CD4-positive, alpha-beta T cell treated with Interferon alpha-2 for 1 hour (primary cell): ENCODE data around the gene AFM.
"Not testable (repeated sequence)": the region's sequence is repeated elsewhere in the genome, so short reads cannot be mapped to it uniquely, and the experiment has no call there.

Experiments
- DNase-seq, 2 donors: peaks; one replicate each; pipeline ENCODE4 v3.0.0-alpha.2; 2020 to 2022

Gene AFM

GRCh38 chr4:73507541-73507940 is 26.0 kb downstream of the AFM start:
- DNase-seq: no peak

GRCh38 chr4:73508651-73509050 is 27.1 kb downstream of the AFM start:
- DNase-seq: no peak

GRCh38 chr4:73518340-73518739 is 36.8 kb downstream of the AFM start:
- no peak for DNase-seq

- no peak for DNase-seq
Measured at GRCh38 chr4:73520821-73521220, 39.3 kb downstream of the AFM start.

GRCh38 chr4:73523126-73523525 is 41.6 kb downstream of the AFM start:
- no peak for DNase-seq

GRCh38 chr4:73525611-73526010 is 44.1 kb downstream of the AFM start:
- DNase-seq: no peak

- DNase-seq: no peak
Measured at GRCh38 chr4:73527196-73527595, 45.7 kb downstream of the AFM start.

- DNase-seq: no peak
Measured at GRCh38 chr4:73528171-73528570, 46.6 kb downstream of the AFM start.

- no peak for DNase-seq
Measured at GRCh38 chr4:73533515-73534422, 52.2 kb downstream of the AFM start.

GRCh38 chr4:73538162-73538561 is 56.6 kb downstream of the AFM start:
- no peak for DNase-seq

- DNase-seq: no peak
Measured at GRCh38 chr4:73539386-73539785, 57.8 kb downstream of the AFM start.

GRCh38 chr4:73540826-73541225 is 59.3 kb downstream of the AFM start:
- DNase-seq: no peak

GRCh38 chr4:73541251-73541650 is 59.7 kb downstream of the AFM start:
- no peak for DNase-seq

- DNase-seq: no peak
Measured at GRCh38 chr4:73544620-73545019, 63.1 kb downstream of the AFM start.

GRCh38 chr4:73550865-73551264 is 69.3 kb downstream of the AFM start:
- DNase-seq: not testable (repeated sequence)
